Right forelimb (tissue), 1 donor: ENCODE measurements around the gene MAP3K14.

ENCODE experiments used
- DNase-seq: peaks from one replicate; pipeline ENCODE4 v3.0.0-alpha.2; 2018

The MAP3K14 gene

GRCh38 chr17:45277216-45277849 is 39.5 kb downstream of the MAP3K14 start:
- DNase-seq: peak; percentile 88

- DNase-seq: no peak
Measured at GRCh38 chr17:45276031-45276430, 40.8 kb downstream of the MAP3K14 start.

GRCh38 chr17:45274033-45274432 is 42.8 kb downstream of the MAP3K14 start:
- no peak for DNase-seq

GRCh38 chr17:45273551-45273957 is 43.3 kb downstream of the MAP3K14 start:
- DNase-seq: no peak

GRCh38 chr17:45271603-45272002 is 45.2 kb downstream of the MAP3K14 start:
- DNase-seq: no peak

- no peak for DNase-seq
Measured at GRCh38 chr17:45270828-45271418, 45.9 kb downstream of the MAP3K14 start.

- no peak for DNase-seq
Measured at GRCh38 chr17:45269912-45270311, 46.9 kb downstream of the MAP3K14 start.

GRCh38 chr17:45267436-45268055 is 49.3 kb downstream of the MAP3K14 start:
- DNase-seq: no peak

GRCh38 chr17:45266372-45266926 is 50.4 kb downstream of the MAP3K14 start:
- no peak for DNase-seq

GRCh38 chr17:45265821-45266220 is 51.0 kb downstream of the MAP3K14 start:
- no peak for DNase-seq

GRCh38 chr17:45264988-45265387 is 51.8 kb downstream of the MAP3K14 start:
- DNase-seq: no peak

- DNase-seq: no peak
Measured at GRCh38 chr17:45264430-45264829, 52.4 kb downstream of the MAP3K14 start.

- no peak for DNase-seq
Measured at GRCh38 chr17:45263477-45263860, 53.4 kb downstream of the MAP3K14 start.

- DNase-seq: no peak
Measured at GRCh38 chr17:45262516-45263476, 54.0 kb downstream of the MAP3K14 start.

- peak; percentile 68 for DNase-seq
Measured at GRCh38 chr17:45261577-45262515, 55.0 kb downstream of the MAP3K14 start, which contains the start of gene SPATA32. Gene SPATA32, minus strand, starts transcription at chr17:45262094. Its CDS starts 78 bp downstream, at chr17:45262016.

GRCh38 chr17:45260204-45260783 is 56.5 kb downstream of the MAP3K14 start:
- no peak for DNase-seq

GRCh38 chr17:45258981-45259380 is 57.8 kb downstream of the MAP3K14 start:
- DNase-seq: no peak

GRCh38 chr17:45257115-45257514 is 59.7 kb downstream of the MAP3K14 start:
- DNase-seq: no peak

GRCh38 chr17:45256114-45256966 is 60.5 kb downstream of the MAP3K14 start:
- DNase-seq: no peak

GRCh38 chr17:45255358-45255757 is 61.5 kb downstream of the MAP3K14 start:
- no peak for DNase-seq
